Lower lobe of right lung (tissue), 2 donors: ENCODE data around the gene ZNF709. TPM values are rescaled to one million over a fixed set of nuclear protein-coding genes. Genes with fewer than 3 reads are reported as not detected.
"Not testable (repeated sequence)": the region's sequence is repeated elsewhere in the genome, so short reads cannot be mapped to it uniquely, and the experiment has no call there.

Source experiments
- ATAC-seq, 2 donors: fragments of 200-7000 bp; cut with Tn5 transposase; one replicate each; pipeline ENCODE4 v1.9.1; 2020 to 2022; ENCODE audit warnings: mild to moderate bottlenecking in 2 of 2, moderate library complexity in 2 of 2
- DNase-seq: peaks from one replicate; pipeline ENCODE4 v3.0.0-alpha.2; 2020
- H3K27ac ChIP-seq: fragments of 200-600 bp; one replicate; pipeline ENCODE4 v1.8.0; 2022
- H3K27me3 ChIP-seq: fragments of 200-600 bp; one replicate; pipeline ENCODE4 v1.8.0; 2022; ENCODE audit warnings: low read depth
- H3K36me3 ChIP-seq: fragments of 200-600 bp; one replicate; pipeline ENCODE4 v1.8.0; 2022; ENCODE audit warnings: mild to moderate bottlenecking
- H3K4me1 ChIP-seq: fragments of 200-600 bp; one replicate; pipeline ENCODE4 v1.8.0; 2022
- H3K4me3 ChIP-seq: fragments of 200-600 bp; one replicate; pipeline ENCODE4 v1.8.0; 2022; ENCODE audit warnings: mild to moderate bottlenecking
- H3K9me3 ChIP-seq: fragments of 200-600 bp; one replicate; pipeline ENCODE4 v1.8.0; 2022
- intact Hi-C: fragments of 100-400 bp; cut with DNase I; formaldehyde crosslinking; loops from one replicate; pipeline ENCODE4 v1.11.0; 2022
- total RNA-seq: library from RNA; stranded (reverse); fragmentation: NEBNext Ultra II Directional; extraction: Animal tissue kit (Norgen Biotek cat#: 25700); gene quantifications from one replicate; pipeline ENCODE4 v1.2.1, GENCODE V29; 2021
- TF ChIP-seq, protein P1 (sequence below): fragments of 200-600 bp; IDR thresholded peaks from one replicate; pipeline ENCODE4 v1.8.0; 2022; ENCODE audit warnings: antibody characterized with exemption, mild to moderate bottlenecking
- donor health status: DM: no; HTN: yes; CAD: no; lungs with severe emphysema.

The ZNF709 gene
- total RNA-seq, 1 donor from 2014 or later, result 3.9 TPM

DNA sequence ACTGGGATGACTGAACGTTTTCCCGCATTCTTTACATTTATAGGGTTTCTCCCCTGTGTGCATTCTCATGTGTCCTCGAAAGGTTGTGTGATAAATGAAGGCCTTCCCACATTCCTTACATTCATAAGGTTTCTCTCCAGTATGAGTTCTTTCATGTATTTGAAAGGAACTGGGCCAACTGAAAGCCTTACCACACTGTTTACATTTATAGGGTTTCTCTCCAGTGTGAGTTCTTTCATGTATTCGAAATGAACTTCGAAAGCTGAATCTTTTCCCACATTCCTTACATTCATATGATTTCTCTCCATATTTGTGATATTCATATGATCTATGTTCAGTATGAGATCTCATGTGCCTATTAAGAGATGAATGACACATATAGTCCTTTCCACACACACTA, 19.4 kb downstream of the ZNF709 start:
- no peak for DNase-seq
- intact Hi-C loops, result no loop called here
- no peak overlapping the region for H3K4me3 ChIP-seq
- H3K36me3 ChIP-seq, result peaks cover 14% of the 10 kb centered on the region
- H3K9me3 ChIP-seq, result peaks cover 73% of the 10 kb centered on the region
- TF ChIP-seq, protein P1, sequence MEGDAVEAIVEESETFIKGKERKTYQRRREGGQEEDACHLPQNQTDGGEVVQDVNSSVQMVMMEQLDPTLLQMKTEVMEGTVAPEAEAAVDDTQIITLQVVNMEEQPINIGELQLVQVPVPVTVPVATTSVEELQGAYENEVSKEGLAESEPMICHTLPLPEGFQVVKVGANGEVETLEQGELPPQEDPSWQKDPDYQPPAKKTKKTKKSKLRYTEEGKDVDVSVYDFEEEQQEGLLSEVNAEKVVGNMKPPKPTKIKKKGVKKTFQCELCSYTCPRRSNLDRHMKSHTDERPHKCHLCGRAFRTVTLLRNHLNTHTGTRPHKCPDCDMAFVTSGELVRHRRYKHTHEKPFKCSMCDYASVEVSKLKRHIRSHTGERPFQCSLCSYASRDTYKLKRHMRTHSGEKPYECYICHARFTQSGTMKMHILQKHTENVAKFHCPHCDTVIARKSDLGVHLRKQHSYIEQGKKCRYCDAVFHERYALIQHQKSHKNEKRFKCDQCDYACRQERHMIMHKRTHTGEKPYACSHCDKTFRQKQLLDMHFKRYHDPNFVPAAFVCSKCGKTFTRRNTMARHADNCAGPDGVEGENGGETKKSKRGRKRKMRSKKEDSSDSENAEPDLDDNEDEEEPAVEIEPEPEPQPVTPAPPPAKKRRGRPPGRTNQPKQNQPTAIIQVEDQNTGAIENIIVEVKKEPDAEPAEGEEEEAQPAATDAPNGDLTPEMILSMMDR, result no peak
- no peaks in the 10 kb centered on the region for H3K27me3 ChIP-seq
- no peak overlapping the region for H3K27ac ChIP-seq
- ATAC-seq, result no peak
- H3K4me1 ChIP-seq, result no peaks in the 10 kb centered on the region

DNA sequence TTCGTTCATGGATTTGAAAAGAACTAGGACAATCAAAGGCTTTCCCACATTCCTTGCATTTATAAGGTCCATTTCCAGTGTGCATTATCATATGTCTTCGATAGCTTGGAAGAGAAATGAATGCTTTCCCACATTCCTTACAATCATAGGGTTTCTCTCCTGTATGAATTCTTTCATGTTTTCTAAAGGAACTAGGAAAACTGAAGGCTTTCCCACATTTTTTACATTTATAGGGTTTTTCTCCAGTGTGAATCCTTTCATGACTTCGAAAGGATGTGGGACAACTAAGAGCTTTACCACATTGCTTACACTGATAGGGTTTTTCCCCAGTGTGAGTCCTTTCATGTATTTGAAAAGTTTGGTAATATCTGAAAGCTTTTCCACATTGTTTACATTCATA, 19.8 kb downstream of the ZNF709 start:
- TF ChIP-seq, protein P1, result no peak
- ATAC-seq (no peak), DNase-seq (no peak)
- Histone ChIP-seq H3K36me3 (peaks cover 14% of the 10 kb centered on the region), H3K9me3 (peaks cover 69% of the 10 kb centered on the region), H3K27ac (no peak overlapping the region), H3K27me3 (no peaks in the 10 kb centered on the region), H3K4me1 (no peaks in the 10 kb centered on the region), H3K4me3 (no peak overlapping the region)
- intact Hi-C loops, result no loop called here

DNA sequence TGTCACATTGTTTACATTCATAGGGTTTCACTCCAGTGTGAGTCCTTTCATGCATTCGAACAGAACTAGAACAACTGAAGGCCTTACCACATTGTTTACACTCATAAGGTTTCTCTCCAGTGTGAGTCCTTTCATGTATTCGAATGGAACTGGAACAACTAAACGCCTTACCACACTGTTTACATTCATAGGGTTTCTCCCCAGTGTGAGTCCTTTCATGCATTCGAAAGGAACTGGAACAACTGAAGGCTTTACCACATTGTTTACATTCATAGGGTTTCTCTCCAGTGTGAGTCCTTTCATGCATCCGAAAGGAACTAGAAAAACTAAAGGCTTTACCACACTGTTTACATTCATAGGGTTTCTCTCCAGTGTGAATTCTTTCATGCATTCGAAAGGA, 20.5 kb downstream of the ZNF709 start:
- intact Hi-C loops, H3K27me3 ChIP-seq, H3K4me3 ChIP-seq, DNase-seq, ATAC-seq, H3K4me1 ChIP-seq, H3K27ac ChIP-seq: not testable (repeated sequence)
- Histone ChIP-seq H3K9me3 (peaks cover 68% of the 10 kb centered on the region), H3K36me3 (peaks cover 14% of the 10 kb centered on the region)

DNA sequence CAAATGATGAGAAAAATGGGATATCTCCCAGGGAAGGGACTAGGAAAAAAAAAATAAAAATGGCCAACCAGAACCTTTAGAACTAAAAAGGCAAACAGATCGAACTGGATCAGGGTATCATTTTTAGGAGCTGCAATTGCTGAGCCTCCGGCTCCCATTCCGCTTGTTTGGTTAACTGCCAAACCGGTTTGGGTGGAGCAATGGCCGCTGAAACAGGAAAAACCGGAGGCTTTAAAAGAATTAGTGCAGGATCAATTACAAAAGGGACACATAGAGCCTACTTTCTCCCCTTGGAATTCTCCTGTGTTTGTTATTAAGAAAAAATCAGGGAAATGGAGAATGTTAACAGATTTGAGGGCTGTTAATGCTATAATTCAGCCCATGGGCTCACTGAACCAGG, 31.1 kb downstream of the ZNF709 start:
- H3K36me3 ChIP-seq, result no peaks in the 10 kb centered on the region
- H3K4me1 ChIP-seq, result no peaks in the 10 kb centered on the region
- ATAC-seq, result no peak
- TF ChIP-seq, protein P1, result no peak
- no peaks in the 10 kb centered on the region for H3K27me3 ChIP-seq
- H3K9me3 ChIP-seq, result peaks cover 8% of the 10 kb centered on the region
- no peak overlapping the region for H3K27ac ChIP-seq
- H3K4me3 ChIP-seq, result no peak overlapping the region
- no peak for DNase-seq
- intact Hi-C loops, result no loop called here

DNA sequence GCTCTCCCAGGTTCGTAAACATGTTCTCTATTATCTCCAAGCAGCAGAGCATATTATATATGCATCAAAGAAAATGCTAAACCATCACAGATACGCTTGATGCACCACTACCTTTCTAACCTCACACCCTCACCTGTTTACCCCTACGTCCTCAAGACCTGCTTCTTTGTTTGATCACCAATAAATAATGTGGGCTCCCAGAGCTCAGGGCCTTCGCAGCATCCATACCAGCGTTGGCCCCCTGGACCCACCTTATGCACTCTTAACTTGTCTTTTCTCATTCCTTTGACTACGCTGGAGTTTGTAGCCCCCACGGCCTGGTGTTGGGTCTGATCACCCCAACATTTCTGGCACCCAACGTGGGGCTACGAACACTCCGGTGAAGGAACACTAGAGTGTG, 33.8 kb downstream of the ZNF709 start:
- Histone ChIP-seq H3K27me3 (no peaks in the 10 kb centered on the region), H3K27ac (no peak overlapping the region), H3K4me1 (no peaks in the 10 kb centered on the region), H3K4me3 (no peak overlapping the region), H3K9me3 (peaks cover 2% of the 10 kb centered on the region), H3K36me3 (no peaks in the 10 kb centered on the region)
- intact Hi-C loops, result no loop called here
- DNase-seq (no peak), ATAC-seq (no peak)
- TF ChIP-seq, protein P1, result no peak

DNA sequence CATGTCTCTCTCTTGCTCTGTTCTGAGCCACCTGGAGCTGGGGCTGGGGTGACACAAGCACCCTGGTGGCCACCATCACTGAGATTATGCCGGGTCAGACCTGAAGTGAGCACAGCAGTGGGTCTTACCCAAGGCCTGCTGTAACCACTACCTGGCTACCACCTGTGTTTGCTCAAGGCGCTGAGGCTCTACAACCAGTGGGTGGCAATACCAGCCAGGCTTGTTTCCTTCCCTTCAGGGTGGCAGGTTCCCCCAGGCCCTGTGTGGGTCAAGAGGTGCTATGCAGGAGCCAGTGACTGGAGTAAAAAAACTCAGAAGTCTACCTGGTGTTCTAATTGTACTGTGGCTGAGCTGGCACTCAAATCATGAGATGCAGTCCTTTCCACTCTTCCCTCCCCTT, 35.8 kb downstream of the ZNF709 start:
- TF ChIP-seq, protein P1, result no peak
- H3K27me3 ChIP-seq, result no peaks in the 10 kb centered on the region
- H3K9me3 ChIP-seq, result peaks cover 8% of the 10 kb centered on the region
- intact Hi-C loops, result no loop called here
- no peak overlapping the region for H3K27ac ChIP-seq
- ATAC-seq (no peak), DNase-seq (no peak)
- H3K36me3 ChIP-seq, result no peaks in the 10 kb centered on the region
- no peaks in the 10 kb centered on the region for H3K4me1 ChIP-seq
- no peak overlapping the region for H3K4me3 ChIP-seq
